HepG2 (cell line): ENCODE measurements around the gene THRSP. TPM values are rescaled to one million over a fixed set of nuclear protein-coding genes. Genes with fewer than 3 reads are reported as not detected.

Experiments used
- AHR ChIP-seq: IDR thresholded peaks from 2 replicates; pipeline ENCODE4 v1.6.1; 2018; ENCODE audit warnings: missing genetic modification reagents, missing compliant biosample characterization
- CTCF ChIP-seq: sonication (generic); formaldehyde crosslinking; IDR thresholded peaks from 2 replicates; pipeline ENCODE4 v1.5.0; 2020; ENCODE audit warnings: mild to moderate bottlenecking, missing genetic modification reagents, moderate library complexity
- FOXA3 ChIP-seq: IDR thresholded peaks from 2 replicates; pipeline ENCODE4 v1.6.1; 2016; ENCODE audit warnings: missing genetic modification reagents, missing compliant biosample characterization
- GATA4 ChIP-seq: sonication (generic); IDR thresholded peaks from 2 replicates; pipeline ENCODE4 v1.6.1; 2016; ENCODE audit warnings: antibody characterized with exemption, low read depth, borderline replicate concordance
- HDAC6 ChIP-seq: fragments of 200-600 bp; sonication (generic); IDR thresholded peaks from 2 replicates; pipeline ENCODE4 v1.7.0; 2017; ENCODE audit warnings: mild to moderate bottlenecking, antibody characterized with exemption, low read length, low read depth
- HNF1A ChIP-seq, 2 experiments: sonication (generic) in 1 of 2; formaldehyde crosslinking in 1 of 2; IDR thresholded peaks; 2 replicates each; pipeline versions ENCODE4 v1.4.0 to v1.6.1; 2016 to 2020; ENCODE audit warnings: borderline replicate concordance in 1 of 2, low read depth in 1 of 2, mild to moderate bottlenecking in 1 of 2, missing genetic modification reagents in 1 of 2
- MIXL1 ChIP-seq: IDR thresholded peaks from 2 replicates; pipeline ENCODE4 v1.6.1; 2016
- RNF2 ChIP-seq: fragments of 450-650 bp; conservative IDR thresholded peaks from 2 replicates; pipeline ENCODE4 v1.6.1; 2016; ENCODE audit warnings: low read depth
- ZNF296 ChIP-seq: sonication (generic); formaldehyde crosslinking; conservative IDR thresholded peaks from 2 replicates; pipeline ENCODE4 v1.5.0; 2020; ENCODE audit warnings: mild to moderate bottlenecking, missing genetic modification reagents
- ZNF318 ChIP-seq: sonication (generic); formaldehyde crosslinking; IDR thresholded peaks from 2 replicates; pipeline ENCODE4 v1.4.0; 2020; ENCODE audit warnings: mild to moderate bottlenecking, missing genetic modification reagents
- ZNF549 ChIP-seq: sonication (generic); formaldehyde crosslinking; IDR thresholded peaks from 2 replicates; pipeline ENCODE4 v1.5.0; 2020; ENCODE audit warnings: missing genetic modification reagents
- ZNF782 ChIP-seq: sonication (generic); formaldehyde crosslinking; IDR thresholded peaks from 2 replicates; pipeline ENCODE4 v1.4.0; 2020; ENCODE audit warnings: missing genetic modification reagents, mild to moderate bottlenecking, borderline replicate concordance
- ZNF891 ChIP-seq: sonication (generic); formaldehyde crosslinking; IDR thresholded peaks from 2 replicates; pipeline ENCODE4 v1.5.0; 2020; ENCODE audit warnings: mild to moderate bottlenecking, missing genetic modification reagents
- polyA plus RNA-seq, 8 experiments: library from polyadenylated mRNA; depleted of rRNA in 3 of 8; stranded (reverse) in 7 of 8; unstranded in 1 of 8; fragments of >200 nt; fragmentation: Illumina TruSeq in 4 of 8; extraction: Trizol in 4 of 8; gene quantifications; 2 replicates each; pipeline versions ENCODE4 v1.2.1 to v1.2.3, GENCODE V29; 2011 to 2016; ENCODE audit warnings: low read depth in 4 of 8, missing spikeins in 1 of 8, mixed read lengths in 1 of 8; ENCODE audit not compliant: insufficient read depth in 1 of 8
- total RNA-seq, 5 experiments: library from RNA; depleted of rRNA; stranded (reverse); fragments of >200 nt; fragmentation: Illumina TruSeq; extraction: Trizol; gene quantifications; 2 replicates each; pipeline ENCODE4 v1.2.3, GENCODE V29; 2016; ENCODE audit warnings: low read depth in 1 of 5

The THRSP gene
- total and polyA plus RNA-seq, 2 of the 13 experiments (the other 11 are each of a cell fraction or from before 2014, with no cell fraction given): 0.13 to 0.58 TPM

DNA sequence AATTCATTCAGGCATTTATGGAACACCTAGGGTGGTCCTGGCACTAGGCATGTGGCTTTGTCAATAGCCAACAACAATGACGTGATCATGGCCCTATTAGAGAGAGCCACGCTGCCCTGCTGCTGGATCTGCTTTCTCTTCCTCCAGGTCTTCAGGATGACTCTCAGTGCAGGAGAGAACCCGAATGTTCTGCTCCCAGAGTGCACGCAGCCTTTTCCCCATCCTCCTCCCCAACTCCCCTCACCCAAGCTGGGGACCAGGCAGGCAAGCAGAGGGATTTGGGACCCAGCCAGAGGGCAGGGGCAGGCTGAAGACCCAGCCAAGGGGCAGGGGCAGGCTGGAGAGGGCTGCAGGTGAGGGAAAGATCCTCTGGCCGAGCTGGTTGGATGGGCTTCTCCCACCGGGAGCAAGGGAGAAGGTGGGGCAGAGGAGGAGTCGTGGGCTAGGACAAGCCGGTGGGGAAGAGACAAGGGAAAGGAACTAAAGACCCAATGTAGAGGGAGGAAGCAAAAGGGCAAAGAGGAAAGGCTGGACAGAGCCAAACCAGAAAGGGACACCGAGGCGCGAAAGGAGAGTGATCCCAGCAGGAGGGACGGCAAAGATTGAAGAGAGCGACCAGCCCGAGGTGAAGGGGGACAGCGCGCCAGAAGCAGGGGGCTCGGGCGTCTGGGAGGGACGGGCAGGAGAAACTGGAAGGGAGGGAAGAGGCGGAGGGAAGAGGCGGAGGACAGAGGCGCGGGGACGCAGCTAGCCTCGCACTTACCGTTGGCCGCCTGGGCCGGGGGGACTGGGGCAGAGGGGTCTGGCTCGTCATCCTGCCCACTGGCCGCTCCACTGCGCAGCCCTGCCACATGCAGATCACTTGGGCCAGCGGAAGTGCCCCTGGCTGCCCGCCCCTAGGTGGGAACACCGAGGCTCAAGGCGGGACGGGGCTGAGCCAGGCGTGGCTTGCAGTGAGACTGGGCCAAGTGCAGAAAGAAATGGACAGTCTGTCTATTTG is 41.0 kb upstream of the THRSP start, which contains the start of gene KCTD14 (continued):
- TF ChIP-seq ZNF318 (CRISPR knock-in tag) (0 out of 2 replicates have a peak, but pooled peaks have one; percentile 38), CTCF (CRISPR knock-in tag) (peak; percentile 31), ZNF549 (CRISPR knock-in tag) (no peak), ZNF782 (CRISPR knock-in tag) (0 out of 2 replicates have a peak, but pooled peaks have one; percentile 37), HDAC6 (no peak), GATA4 (0 out of 2 replicates have a peak, but pooled peaks have one; percentile 28), AHR (CRISPR knock-in tag) (no peak; the same call in 1 of the 2 replicates), FOXA3 (CRISPR knock-in tag) (0 out of 2 replicates have a peak, but pooled peaks have one; percentile 7), ZNF891 (CRISPR knock-in tag) (peak; percentile 69; the same call in 1 of the 2 replicates), RNF2 (no peak), ZNF296 (peak; percentile 74), MIXL1 (CRISPR knock-in tag) (no peak), HNF1A (IDR thresholded peaks at IDR 0.05; ENCODE audit: low read depth) (no peak), HNF1A (CRISPR knock-in tag; IDR thresholded peaks at IDR 0.05; ENCODE audit: borderline replicate concordance) (peak; percentile 61; the same call in 1 of the 2 replicates)
